GM12801 (cell line): ENCODE results near the gene CTDP1.

ENCODE experiments used
- TF ChIP-seq, protein P1 (sequence below): IDR thresholded peaks from one replicate; pipeline ENCODE4 v1.5.1; 2011; ENCODE audit warnings: control low read depth; ENCODE audit not compliant: insufficient read length; ENCODE audit errors: extremely low read depth

Gene CTDP1

DNA sequence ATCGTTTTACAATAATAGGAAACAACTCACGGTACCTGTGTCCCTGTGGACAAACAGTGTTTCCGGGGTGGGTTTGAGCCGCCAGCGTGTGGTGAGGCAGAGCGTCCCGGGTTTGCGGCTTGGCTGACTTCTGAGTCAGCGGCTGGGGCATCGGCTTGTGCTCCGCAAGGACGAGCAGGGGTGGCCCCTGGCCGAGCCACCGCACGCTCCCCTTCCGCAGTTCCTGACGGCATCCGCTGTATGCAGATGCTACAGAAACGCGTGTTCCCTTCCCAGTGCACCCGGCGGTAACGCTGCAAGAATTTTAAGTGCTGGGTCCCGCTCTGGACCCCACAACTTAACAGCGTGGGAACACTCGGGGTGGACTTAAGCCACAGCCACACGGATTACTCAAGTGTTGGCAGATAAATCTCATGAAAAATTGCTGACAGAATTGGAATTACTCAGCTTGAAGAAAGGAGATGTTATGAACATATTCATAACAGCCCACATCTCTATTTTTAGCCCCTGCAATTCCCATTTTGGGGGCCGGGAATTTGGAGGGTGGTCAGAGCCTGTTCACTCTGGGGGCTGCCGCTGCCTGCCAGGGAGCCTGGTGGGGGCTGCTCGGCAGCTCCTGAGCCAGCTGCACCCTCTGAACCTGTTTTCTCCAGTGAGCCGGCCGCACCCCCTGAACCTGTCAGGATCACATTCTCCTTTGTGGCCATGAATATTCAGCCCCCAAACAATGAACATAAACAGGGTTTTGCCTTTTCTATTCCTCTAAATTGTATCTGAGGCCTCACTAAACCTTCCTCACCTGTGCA, 105.6 kb downstream of the CTDP1 start:
- TF ChIP-seq, protein P1, sequence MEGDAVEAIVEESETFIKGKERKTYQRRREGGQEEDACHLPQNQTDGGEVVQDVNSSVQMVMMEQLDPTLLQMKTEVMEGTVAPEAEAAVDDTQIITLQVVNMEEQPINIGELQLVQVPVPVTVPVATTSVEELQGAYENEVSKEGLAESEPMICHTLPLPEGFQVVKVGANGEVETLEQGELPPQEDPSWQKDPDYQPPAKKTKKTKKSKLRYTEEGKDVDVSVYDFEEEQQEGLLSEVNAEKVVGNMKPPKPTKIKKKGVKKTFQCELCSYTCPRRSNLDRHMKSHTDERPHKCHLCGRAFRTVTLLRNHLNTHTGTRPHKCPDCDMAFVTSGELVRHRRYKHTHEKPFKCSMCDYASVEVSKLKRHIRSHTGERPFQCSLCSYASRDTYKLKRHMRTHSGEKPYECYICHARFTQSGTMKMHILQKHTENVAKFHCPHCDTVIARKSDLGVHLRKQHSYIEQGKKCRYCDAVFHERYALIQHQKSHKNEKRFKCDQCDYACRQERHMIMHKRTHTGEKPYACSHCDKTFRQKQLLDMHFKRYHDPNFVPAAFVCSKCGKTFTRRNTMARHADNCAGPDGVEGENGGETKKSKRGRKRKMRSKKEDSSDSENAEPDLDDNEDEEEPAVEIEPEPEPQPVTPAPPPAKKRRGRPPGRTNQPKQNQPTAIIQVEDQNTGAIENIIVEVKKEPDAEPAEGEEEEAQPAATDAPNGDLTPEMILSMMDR = no peak

DNA sequence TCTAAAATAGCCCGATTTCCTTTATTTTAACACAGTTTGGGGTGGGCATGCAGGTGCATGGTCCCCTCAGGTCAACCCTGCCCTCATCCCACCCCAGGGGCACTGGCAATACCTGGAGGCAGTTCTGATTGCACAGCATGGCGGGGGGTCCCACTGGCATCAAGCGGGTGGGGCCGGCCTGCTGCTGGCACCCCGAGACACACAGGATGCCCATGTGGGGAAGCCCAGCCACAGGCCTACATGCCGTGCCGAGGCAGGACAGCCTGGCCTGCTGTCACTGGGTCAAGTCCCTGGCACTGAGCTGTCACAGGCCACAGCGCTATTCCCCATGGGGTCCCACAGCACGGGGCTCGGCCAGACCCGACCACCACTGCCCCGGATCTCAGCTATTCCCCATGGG, 106.2 kb downstream of the CTDP1 start:
- TF ChIP-seq, protein P1 = no peak

DNA sequence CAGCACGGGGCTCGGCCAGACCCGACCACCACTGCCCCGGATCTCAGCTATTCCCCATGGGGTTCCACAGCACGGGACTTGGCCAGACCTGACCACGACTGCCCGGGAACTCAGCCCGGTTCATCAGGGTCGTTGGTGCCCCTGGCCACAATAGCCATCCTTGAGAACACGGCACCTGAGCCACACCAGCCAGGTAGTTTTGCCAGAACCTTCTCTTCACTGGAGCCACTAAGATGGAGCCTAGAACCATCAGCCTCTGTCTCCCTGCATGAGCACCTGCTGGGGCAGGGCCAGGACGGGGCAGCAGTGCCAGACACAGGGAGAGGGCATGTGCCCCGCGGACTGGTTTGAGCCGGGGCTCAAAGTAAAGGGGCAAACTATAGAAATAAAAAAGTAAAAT, 106.7 kb downstream of the CTDP1 start:
- TF ChIP-seq, protein P1 = no peak

DNA sequence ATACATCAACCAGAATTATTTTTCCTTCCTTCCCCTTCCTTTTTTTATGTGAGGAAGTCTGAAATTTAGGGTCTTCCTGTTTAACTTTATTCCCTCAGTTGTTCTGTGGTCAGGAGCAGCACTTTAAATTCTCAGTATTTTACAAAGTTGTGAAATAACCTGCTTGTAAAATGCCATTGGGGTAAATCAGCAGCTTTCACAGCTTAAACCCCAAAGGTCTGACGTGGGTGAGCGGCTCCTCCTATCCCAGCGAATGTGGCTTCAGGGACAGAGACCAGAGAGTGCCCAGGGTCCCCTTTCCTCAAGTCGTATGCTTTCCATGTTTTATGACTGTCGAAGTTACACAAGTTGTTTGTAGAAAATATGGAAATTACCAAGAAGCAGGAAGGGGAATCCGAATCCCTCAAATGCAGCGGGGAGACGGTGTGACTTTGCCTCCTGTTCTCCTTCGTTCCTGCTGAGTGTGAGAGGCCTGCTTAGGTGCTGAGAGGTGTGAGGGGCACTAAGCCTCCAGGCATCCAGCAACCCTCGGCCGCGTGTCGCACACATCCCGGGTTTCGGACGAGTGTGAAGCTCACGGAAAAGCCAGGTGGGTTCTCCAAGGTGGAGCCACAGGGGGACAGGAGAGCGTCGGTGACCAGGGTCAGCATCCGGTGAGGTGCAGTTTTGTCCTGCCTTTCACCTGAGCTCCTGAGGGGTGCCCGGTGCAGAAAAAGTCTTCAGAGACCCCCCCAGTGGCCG, 107.4 kb downstream of the CTDP1 start:
- TF ChIP-seq, protein P1 = no peak

DNA sequence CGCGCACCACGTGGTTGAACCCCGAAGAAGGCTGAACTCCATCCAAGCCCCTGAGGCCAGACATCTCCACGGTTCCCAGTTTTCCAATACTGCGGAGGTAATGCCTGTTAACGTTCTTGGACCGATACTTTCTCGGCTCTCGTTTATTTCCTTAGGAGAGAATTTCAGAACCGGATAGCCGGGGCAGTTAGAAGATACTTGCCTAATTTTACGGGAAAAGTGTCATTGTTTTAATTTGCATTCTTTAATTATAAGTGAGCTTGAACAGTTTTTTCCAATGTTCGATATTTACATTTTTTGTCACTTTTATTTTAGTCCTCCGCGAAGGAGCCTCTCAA, 107.9 kb downstream of the CTDP1 start:
- TF ChIP-seq, protein P1 = no peak

DNA sequence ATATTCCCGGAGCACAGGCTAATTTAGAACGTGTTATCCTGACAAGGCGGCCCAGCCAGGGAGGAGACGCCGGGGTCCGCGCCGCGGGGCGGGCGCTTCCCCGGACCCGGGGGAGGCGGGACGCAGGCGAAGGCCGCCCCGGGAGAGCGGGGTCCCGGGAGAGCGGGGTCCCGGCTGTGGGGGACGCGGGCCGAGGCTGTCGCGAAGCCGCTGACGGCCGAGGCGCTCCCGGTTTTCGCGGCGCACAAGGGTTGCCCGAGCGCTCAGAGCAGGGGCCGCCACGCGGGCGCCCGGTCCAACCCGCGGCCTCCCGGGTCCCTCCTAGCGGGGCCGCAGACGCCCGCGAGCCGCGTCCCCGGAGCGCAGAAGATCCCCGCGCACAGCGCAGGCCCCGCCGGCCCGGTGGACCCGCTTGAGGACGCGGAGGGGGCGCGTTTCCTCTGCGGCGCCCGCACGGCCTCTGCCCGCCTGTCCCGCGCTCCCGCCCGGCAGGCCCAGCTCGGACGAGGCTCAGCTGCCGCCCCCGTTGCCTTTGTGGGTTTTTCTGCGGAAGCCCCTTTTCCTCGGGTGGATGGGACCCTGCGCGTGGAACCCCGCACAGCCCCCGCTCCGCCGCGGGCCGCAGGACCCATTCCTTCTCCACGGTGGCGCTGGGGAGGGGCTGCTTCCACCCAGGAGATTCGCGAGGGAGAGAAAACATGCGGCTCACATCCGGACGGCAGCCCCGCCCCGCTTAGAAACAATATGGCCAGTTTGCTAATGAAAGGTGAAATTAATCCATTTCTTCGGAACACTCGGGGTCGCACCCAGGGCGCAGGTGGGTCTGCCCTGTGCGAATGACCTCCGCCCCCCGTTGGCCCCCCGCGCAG, 108.5 kb downstream of the CTDP1 start:
- TF ChIP-seq, protein P1 = no peak

DNA sequence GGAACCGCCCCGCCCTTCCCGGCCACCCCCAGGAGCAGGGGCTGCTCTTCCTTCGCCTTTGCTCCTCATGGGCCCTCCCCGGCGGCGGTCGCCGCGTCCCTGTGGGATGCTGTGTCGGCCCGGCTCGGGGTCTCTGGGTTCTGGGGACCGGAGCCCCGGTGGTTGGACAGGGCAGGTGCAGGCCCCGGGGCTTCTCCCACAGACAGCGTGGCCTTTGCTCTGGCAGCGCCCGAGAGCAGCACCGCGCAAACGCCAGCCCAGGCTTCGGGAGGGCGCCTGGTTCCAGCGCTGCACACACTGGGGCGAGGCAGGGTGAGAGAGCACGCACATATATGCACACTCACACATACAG, 109.1 kb downstream of the CTDP1 start:
- TF ChIP-seq, protein P1 = no peak
